ENCODE results near the gene ANXA10.
A peak's percentile ranks its signal among the peaks of the same experiment; 100 is the strongest.
"Not testable (repeated sequence)": the region's sequence is repeated elsewhere in the genome, so short reads cannot be mapped to it uniquely, and the experiment has no call there.

The ANXA10 gene, protein sequence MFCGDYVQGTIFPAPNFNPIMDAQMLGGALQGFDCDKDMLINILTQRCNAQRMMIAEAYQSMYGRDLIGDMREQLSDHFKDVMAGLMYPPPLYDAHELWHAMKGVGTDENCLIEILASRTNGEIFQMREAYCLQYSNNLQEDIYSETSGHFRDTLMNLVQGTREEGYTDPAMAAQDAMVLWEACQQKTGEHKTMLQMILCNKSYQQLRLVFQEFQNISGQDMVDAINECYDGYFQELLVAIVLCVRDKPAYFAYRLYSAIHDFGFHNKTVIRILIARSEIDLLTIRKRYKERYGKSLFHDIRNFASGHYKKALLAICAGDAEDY

DNA sequence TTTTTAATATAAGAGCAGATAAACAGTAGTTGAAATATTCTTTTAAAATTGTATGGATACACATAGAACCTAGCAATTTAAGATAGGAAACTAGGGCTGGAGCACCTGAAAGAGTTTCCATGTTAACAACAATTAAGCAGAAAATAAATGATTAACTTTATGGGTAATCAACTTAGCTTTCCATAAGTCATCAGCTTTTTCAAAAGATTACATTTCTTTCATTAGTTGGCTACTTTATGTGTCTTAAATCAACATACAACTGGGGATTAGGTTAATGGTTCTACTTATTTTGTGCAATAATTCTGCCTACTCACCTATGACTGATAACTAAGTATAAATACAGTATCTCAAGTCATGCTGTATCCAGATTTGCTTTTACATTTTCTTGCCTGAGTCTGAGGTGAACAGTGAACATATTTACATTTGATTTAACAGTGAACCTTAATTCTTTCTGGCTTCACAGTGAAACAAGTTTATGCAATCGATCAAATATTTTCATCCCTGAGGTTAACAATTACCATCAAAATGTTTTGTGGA is at the start of gene ANXA10:
Gene ANXA10, plus strand, starts transcription at position 362 of the 537 bp plus-strand sequence. Its CDS starts 164 bp downstream, at position 526.
- DNase-seq (ENCODE audit: low spot score), result no peak

GRCh38 chr4:168045354-168045753 is 47.0 kb upstream of the ANXA10 start:
- DNase-seq (ENCODE audit: low spot score), result no peak

GRCh38 chr4:168050002-168050401 is 42.3 kb upstream of the ANXA10 start:
- no peak for DNase-seq (ENCODE audit: low spot score)

GRCh38 chr4:168051526-168051925 is 40.8 kb upstream of the ANXA10 start:
- no peak for DNase-seq (ENCODE audit: low spot score)

DNA sequence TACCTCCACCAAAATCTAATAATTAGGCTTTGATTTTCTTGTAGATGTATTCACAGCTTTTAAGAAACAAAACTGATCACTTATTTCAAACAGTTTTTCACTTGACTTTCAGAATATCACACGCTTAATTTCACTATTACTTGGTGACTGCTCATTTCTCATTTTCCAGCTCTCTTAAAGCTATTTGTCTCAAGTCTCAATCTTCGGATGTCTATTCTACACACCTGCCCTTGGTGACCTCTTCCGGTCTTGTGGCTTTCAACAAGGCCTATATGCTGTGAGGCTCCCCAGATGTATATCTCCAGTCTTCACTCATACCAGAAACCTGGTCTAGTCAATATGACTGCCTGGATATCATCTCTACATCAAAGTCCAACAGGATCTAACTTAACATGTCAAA is 34.9 kb upstream of the ANXA10 start:
- DNase-seq (ENCODE audit: low spot score), result no peak

DNA sequence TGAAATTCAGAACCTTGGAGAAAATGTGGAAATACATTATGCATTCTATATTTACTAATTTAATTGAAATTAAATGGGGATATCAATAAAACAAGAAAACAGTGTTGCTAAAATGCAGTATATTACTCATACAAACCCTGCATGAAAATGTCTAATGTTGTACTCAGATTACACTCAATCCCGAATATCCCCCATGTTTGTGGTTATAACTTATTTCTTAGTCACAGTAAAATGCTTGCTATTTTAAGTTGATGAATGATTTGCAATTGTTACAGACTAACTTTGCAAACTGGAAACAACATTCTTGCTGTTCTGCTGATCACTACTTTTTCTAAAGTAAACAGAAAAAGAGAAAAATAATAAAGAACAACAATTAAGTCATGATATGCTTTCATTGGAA is 33.1 kb upstream of the ANXA10 start:
- DNase-seq (ENCODE audit: low spot score), result no peak

DNA sequence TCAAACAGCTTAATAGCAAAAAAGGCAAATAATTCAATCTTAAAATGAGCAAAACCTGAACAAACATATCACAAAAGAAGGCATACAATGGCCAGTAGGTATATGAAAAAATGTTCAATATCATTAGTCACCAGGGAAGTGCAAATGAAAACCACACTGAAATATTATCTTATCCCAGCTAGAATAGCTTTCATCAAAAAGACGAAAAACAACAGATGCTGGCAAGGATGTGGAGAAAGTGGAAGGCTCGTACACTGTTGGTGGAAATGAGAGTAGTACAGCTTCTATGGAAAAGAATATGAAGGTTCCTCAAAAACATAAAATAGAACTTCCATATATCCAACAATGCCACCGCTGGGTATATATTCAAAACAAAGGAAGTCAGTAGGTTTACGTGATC is 29.3 kb upstream of the ANXA10 start:
- no peak for DNase-seq (ENCODE audit: low spot score)

DNA sequence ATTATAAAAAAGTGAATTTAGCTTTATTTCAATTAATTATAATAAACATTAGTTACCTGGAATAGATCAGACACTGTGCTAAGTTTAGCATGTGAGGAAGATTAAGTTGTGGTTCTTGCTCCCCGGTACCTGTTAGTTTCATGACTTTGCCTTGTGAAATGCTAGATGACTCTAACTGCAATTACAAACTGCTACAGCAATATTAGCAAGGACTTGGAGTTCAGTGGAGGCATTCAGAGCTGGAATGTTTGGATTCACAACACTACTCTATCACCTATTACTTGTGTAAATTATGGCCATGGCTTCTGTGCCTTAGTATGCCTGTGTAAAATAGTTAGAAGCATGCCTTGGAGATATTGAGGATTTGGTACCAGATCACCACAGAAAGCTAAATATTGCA is 21.4 kb upstream of the ANXA10 start:
- DNase-seq (ENCODE audit: low spot score), result no peak

DNA sequence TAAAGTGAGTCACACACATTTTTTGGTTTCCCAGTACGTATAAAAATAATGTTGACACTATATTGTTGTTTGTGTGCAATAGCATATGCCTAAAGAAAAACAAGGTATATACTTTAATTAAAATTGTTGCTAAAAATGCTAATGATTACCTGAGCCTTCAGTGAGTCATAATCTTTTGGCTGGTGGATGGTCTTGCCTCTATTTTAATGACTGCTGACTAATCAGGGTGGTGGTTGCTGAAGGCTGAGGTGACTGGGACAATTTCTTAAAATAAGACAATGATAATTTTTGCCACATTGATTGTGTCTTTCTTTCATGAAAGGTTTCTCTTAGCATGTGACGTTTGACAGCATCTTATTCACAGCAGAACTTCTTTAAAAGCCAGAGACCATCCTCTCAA is 21.0 kb upstream of the ANXA10 start:
- no peak for DNase-seq (ENCODE audit: low spot score)

DNA sequence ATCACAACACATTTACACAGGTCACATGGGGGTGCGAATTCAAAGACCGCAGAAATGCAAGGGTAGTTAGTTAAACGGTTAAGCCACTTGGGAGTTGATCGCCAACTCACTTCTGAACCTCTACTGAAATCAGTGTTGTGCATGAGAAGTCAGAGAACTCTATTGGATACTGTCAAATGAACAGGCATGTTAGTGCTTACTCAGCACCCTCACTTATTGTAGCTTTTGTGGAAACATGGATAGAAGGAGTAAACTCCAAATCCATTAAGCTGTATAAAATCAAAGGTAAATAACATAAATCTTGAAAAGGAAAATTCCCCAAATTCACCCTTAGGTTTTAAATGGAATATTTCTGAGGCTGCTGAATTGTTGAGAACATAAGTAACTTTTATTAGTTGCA is 17.5 kb upstream of the ANXA10 start:
- no peak for DNase-seq (ENCODE audit: low spot score)

DNA sequence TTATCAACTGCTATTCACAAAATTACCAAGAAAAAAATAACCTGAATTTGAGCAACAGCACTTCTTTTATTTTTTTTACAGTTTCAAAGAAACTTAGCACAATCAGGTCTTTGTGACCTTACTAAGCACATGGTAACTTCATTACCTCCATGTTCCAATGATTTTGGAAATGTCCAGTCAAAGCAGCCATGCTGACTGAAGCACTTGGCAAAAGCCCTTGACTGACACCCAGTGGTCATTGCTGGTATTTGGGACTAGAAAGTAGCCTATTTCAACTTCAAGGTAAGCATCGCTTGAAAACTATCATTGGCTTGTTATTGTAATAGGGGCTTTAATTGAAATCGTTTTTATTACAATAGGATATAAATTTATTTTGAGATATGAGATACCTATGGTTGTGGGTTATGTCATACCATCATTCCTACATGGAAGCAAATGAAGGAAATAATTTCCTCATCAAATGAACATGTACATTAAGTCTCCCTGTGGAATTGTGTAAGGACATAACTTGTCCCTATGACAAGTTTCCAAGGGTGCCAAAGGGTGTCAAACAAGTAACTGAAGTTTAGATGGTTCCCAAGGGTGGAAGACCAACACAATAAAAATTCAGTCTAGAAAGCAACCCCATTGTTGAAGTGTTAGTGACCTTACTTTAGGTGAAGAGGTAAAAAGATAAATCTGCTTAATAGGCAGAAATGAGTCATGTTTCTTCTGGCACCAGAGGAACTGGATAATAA is 15.2 kb upstream of the ANXA10 start:
- DNase-seq (ENCODE audit: low spot score), result peak; percentile 50

DNA sequence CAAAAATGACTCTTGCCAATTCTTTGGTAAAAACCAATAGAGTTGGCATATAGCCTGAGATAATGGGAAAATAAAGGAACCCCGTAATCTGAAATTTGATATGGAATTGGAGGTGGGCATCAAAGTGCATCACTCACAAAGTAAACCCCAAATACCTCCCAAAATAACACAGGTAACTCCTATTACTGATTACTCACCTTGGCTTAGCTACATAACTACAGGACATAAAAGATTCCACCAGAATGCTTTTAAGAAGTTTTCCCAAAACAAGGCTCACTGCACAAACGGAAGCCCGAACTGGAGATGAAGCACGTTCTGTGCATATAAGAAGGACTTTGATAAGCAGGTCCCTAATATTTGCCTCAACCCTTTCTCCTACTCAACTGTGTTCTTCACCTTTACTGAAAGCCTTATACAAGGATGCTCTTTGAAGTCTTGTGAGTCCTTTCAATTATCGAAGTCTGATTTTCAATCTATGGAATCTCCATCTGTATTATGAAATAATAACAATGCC is 14.6 kb upstream of the ANXA10 start:
- no peak for DNase-seq (ENCODE audit: low spot score)

- DNase-seq (ENCODE audit: low spot score), result no peak
Measured at GRCh38 chr4:168082379-168082778, 10.0 kb upstream of the ANXA10 start.

GRCh38 chr4:168095776-168096406 is 3.6 kb downstream of the ANXA10 start:
- no peak for DNase-seq (ENCODE audit: low spot score)

DNA sequence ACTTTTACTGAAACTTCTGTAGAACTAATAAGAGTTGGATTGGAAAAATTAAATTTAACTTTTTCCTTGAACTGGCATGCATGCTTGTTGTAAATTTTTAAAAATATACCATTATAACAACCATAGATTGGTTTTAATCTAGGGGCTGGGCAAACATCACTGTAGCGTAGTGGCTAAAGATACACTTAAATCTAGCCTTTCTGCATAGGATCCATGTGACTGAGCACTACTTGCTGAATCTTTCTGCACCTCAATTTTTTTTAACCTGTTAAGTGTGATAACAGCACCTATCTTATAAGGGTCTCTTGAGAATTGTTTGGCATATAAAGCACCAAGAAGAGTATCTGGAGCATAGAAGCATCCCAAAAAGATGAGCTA is 4.1 kb downstream of the ANXA10 start:
- DNase-seq (ENCODE audit: low spot score), result no peak

GRCh38 chr4:168097161-168097560 is 4.8 kb downstream of the ANXA10 start:
- no peak for DNase-seq (ENCODE audit: low spot score)

- no peak for DNase-seq (ENCODE audit: low spot score)
Measured at GRCh38 chr4:168098248-168098717, 5.9 kb downstream of the ANXA10 start.

- DNase-seq (ENCODE audit: low spot score), result no peak
Measured at GRCh38 chr4:168099195-168099594, 6.9 kb downstream of the ANXA10 start.

DNA sequence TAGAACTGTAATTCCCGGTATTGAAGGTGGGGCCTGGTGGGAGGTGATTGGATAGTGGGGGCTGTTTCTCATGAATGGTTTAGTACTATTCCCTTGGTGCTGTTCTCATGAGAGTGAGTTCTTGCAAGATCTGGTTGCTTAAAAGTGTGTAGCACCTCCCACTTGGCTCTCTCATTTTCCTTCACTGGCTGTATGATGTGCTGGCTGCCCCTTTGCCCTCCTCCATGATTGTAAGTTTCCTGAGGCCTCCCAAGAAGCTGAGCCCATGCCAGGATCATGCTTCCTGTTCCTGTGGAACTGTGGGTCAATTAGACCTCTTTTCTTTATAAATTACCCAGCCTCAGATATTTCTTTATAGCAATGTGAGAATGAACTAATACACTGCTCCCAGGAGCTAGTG is 8.7 kb downstream of the ANXA10 start:
- no peak for DNase-seq (ENCODE audit: low spot score)

DNA sequence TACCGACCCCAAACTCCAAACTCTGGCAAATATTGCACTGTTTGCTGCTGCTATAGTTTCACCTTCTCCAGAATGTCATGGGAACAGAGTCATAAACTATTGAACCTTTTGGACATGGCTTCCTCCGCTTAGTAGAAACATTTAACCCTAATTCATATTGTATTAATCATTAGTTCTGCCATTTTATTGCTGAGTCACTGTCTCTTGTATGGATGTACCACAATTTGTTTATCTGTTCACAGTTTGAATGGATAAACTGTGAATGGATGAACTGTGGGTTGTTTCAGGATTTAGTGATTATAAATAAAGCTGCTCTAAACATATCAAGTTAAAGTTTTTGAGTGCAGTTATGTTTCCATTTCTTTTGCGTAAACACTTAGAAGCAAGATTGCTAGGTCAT is 10.1 kb downstream of the ANXA10 start:
- no peak for DNase-seq (ENCODE audit: low spot score)

DNA sequence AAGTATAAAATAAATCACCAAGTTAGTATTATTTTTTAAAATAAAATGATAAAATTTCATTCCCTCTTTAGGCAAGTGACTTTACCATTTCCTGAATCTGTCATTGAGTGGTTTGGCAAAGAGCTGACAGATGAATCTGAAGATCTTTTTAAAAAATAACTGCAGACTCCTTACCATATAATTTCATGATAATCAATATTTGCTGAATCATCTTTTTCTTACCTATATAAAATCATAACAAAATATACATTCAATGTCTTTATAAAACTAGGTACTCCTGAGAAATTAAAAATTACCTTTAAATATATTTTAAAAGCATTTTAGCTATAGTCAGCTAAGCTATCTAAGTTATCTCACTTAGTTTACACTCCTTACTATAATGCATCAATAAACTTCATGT is 17.2 kb downstream of the ANXA10 start:
- DNase-seq (ENCODE audit: low spot score), result no peak

GRCh38 chr4:168113059-168113458 is 20.7 kb downstream of the ANXA10 start:
- DNase-seq (ENCODE audit: low spot score), result not testable (repeated sequence)
